Mesenchymal stem cell (in vitro differentiated cells and primary cell): ENCODE data around the gene VRK1.

Experiments
- DNase-seq: peaks from one replicate; pipeline ENCODE4 v3.0.0-alpha.2; 2013
- H2AFZ ChIP-seq: one replicate; pipeline ENCODE4 v1.6.1; 2013; ENCODE audit warnings: low read depth, mild to moderate bottlenecking, control low read depth, inconsistent platforms, low read length, moderate library complexity
- H2AK5ac ChIP-seq: 2 replicates; pipeline ENCODE4 v1.6.1; 2013; ENCODE audit warnings: low read length, moderate library complexity, mild to moderate bottlenecking, inconsistent platforms; ENCODE audit not compliant: severe bottlenecking
- H2BK120ac ChIP-seq: one replicate; pipeline ENCODE4 v1.6.1; 2013; ENCODE audit warnings: low read depth, mild to moderate bottlenecking, inconsistent platforms, low read length, moderate library complexity
- H2BK12ac ChIP-seq, 2 experiments: one replicate each; pipeline ENCODE4 v1.6.1; 2013; ENCODE audit warnings: inconsistent platforms in 2 of 2, low read length in 2 of 2, mild to moderate bottlenecking in 2 of 2, moderate library complexity in 2 of 2, control low read depth in 1 of 2
- H2BK15ac ChIP-seq: one replicate; pipeline ENCODE4 v1.6.1; 2013; ENCODE audit warnings: mild to moderate bottlenecking, low read depth, inconsistent platforms; ENCODE audit not compliant: poor library complexity, severe bottlenecking
- H2BK5ac ChIP-seq: 2 replicates; pipeline ENCODE4 v1.6.1; 2013; ENCODE audit warnings: low read depth, mild to moderate bottlenecking, low read length, control low read depth, inconsistent platforms; ENCODE audit not compliant: poor library complexity, severe bottlenecking
- H3K14ac ChIP-seq, 2 experiments: one replicate each; pipeline ENCODE4 v1.6.1; 2013; ENCODE audit warnings: inconsistent platforms in 2 of 2, low read length in 2 of 2, control low read depth in 1 of 2, mild to moderate bottlenecking in 1 of 2, moderate library complexity in 1 of 2
- H3K18ac ChIP-seq, 2 experiments: one replicate each; pipeline ENCODE4 v1.6.1; 2013; ENCODE audit warnings: inconsistent platforms in 2 of 2, low read length in 2 of 2, control low read depth in 1 of 2, low read depth in 1 of 2, mild to moderate bottlenecking in 1 of 2
- H3K23ac ChIP-seq, 2 experiments: one replicate each; pipeline ENCODE4 v1.6.1; 2013; ENCODE audit warnings: inconsistent platforms in 2 of 2, low read length in 2 of 2, mild to moderate bottlenecking in 2 of 2, moderate library complexity in 2 of 2, control low read depth in 1 of 2
- H3K27ac ChIP-seq: 2 replicates; pipeline ENCODE4 v1.5.1; 2013; ENCODE audit warnings: mild to moderate bottlenecking, moderate library complexity, low read length, control low read depth, inconsistent platforms; ENCODE audit not compliant: poor library complexity, severe bottlenecking
- H3K27me3 ChIP-seq, 2 experiments: 2 replicates each; pipeline versions ENCODE4 v1.6.1 to v1.7.0; 2013; ENCODE audit warnings: low read length in 2 of 2, mild to moderate bottlenecking in 2 of 2, moderate library complexity in 2 of 2, control low read depth in 1 of 2, inconsistent platforms in 1 of 2; ENCODE audit not compliant: control insufficient read depth in 1 of 2, insufficient read depth in 1 of 2
- H3K36me3 ChIP-seq, 2 experiments: 2 replicates each; pipeline versions ENCODE4 v1.6.1 to v1.7.0; 2013; ENCODE audit warnings: low read length in 2 of 2, control low read depth in 1 of 2, inconsistent platforms in 1 of 2, low read depth in 1 of 2, mild to moderate bottlenecking in 1 of 2; ENCODE audit not compliant: insufficient read depth in 2 of 2, control insufficient read depth in 1 of 2
- H3K4ac ChIP-seq, 2 experiments: one replicate each; pipeline ENCODE4 v1.6.1; 2013; ENCODE audit warnings: inconsistent platforms in 2 of 2, low read length in 2 of 2, mild to moderate bottlenecking in 2 of 2, moderate library complexity in 2 of 2, control low read depth in 1 of 2, low read depth in 1 of 2
- H3K4me1 ChIP-seq: 2 replicates; pipeline ENCODE4 v1.6.1; 2013; ENCODE audit warnings: low read depth, low read length, control low read depth; ENCODE audit not compliant: control insufficient read depth, insufficient read depth
- H3K4me2 ChIP-seq: 2 replicates; pipeline ENCODE4 v1.6.1; 2013; ENCODE audit warnings: low read length, mild to moderate bottlenecking, inconsistent platforms; ENCODE audit not compliant: poor library complexity, severe bottlenecking
- H3K4me3 ChIP-seq, 2 experiments: 2 replicates each; pipeline versions ENCODE4 v1.5.1 to v1.7.0; 2013; ENCODE audit warnings: low read length in 2 of 2, mild to moderate bottlenecking in 2 of 2, control low read depth in 1 of 2, low read depth in 1 of 2; ENCODE audit not compliant: insufficient read depth in 1 of 2
- H3K79me1 ChIP-seq: replicated peaks from 2 replicates; pipeline ENCODE4 v1.6.1; 2013; ENCODE audit warnings: mild to moderate bottlenecking, control low read depth, low read length, inconsistent platforms; ENCODE audit not compliant: poor library complexity, severe bottlenecking
- H3K9ac ChIP-seq: 2 replicates; pipeline ENCODE4 v1.7.0; 2013; ENCODE audit warnings: mild to moderate bottlenecking, low read length, moderate library complexity
- H3K9me3 ChIP-seq: 2 replicates; pipeline ENCODE4 v1.7.0; 2013; ENCODE audit warnings: mild to moderate bottlenecking, low read length; ENCODE audit not compliant: control insufficient read depth
- H4K8ac ChIP-seq: one replicate; pipeline ENCODE4 v1.6.1; 2013; ENCODE audit warnings: inconsistent platforms, mild to moderate bottlenecking, low read length, moderate library complexity
- H4K91ac ChIP-seq: one replicate; pipeline ENCODE4 v1.6.1; 2013; ENCODE audit warnings: mild to moderate bottlenecking, low read length, inconsistent platforms
- WGBS: methylation state at CpG from one replicate; pipeline ENCODE4 v1.1.7; 2013; ENCODE audit warnings: mixed read lengths; 5-methylcytosine and 5-hydroxymethylcytosine counted together

The VRK1 gene

GRCh38 chr14:96851694-96852381 is 54.7 kb downstream of the VRK1 start:
- Histone ChIP-seq H3K18ac (no peak overlapping the region), H3K23ac (no peak overlapping the region), H3K4ac (no peak overlapping the region), H3K9ac (no peak overlapping the region), H2BK120ac (no peak overlapping the region), H3K14ac (no peak overlapping the region), H2BK12ac (no peak overlapping the region), H2BK15ac (no peak overlapping the region), H4K91ac (no peak overlapping the region), H3K27me3 (no peaks in the 10 kb centered on the region), H3K36me3 (peaks cover 3 to 16% of the 10 kb centered on the region in 2 experiments), H3K4me3 (no peak overlapping the region), H3K4me1 (no peaks in the 10 kb centered on the region), H3K27ac (no peak overlapping the region), H3K79me1 (peaks cover 6% of the 10 kb centered on the region), H3K9me3 (no peaks in the 10 kb centered on the region), H2AFZ (no peak overlapping the region), H4K8ac (no peak overlapping the region), H2AK5ac (no peak overlapping the region), H3K4me2 (no peak overlapping the region), H2BK5ac (no peak overlapping the region)
- DNase-seq = no peak
- 96% methylated on average over 4 of the region's 4 CpGs for WGBS

- Histone ChIP-seq H3K27ac (no peak overlapping the region), H2BK5ac (no peak overlapping the region), H3K14ac (no peak overlapping the region), H3K4me1 (no peaks in the 10 kb centered on the region), H3K4me2 (no peak overlapping the region), H3K18ac (no peak overlapping the region), H4K8ac (no peak overlapping the region), H2BK12ac (no peak overlapping the region), H2AFZ (no peak overlapping the region), H3K4me3 (no peak overlapping the region), H3K23ac (no peak overlapping the region), H3K9ac (no peak overlapping the region), H3K79me1 (peaks cover 6% of the 10 kb centered on the region), H2BK120ac (no peak overlapping the region), H2AK5ac (no peak overlapping the region), H3K36me3 (peaks cover 2 to 11% of the 10 kb centered on the region in 2 experiments), H3K4ac (no peak overlapping the region), H4K91ac (no peak overlapping the region), H3K27me3 (no peaks in the 10 kb centered on the region), H3K9me3 (no peaks in the 10 kb centered on the region), H2BK15ac (no peak overlapping the region)
- peak; percentile 62 for DNase-seq
- WGBS = 86% methylated on average over 2 of the region's 4 CpGs
Measured at GRCh38 chr14:96852823-96853422, 55.7 kb downstream of the VRK1 start.

GRCh38 chr14:96858643-96859042 is 61.5 kb downstream of the VRK1 start:
- Histone ChIP-seq H2BK12ac (no peak overlapping the region), H3K79me1 (peaks cover 3% of the 10 kb centered on the region)

DNA sequence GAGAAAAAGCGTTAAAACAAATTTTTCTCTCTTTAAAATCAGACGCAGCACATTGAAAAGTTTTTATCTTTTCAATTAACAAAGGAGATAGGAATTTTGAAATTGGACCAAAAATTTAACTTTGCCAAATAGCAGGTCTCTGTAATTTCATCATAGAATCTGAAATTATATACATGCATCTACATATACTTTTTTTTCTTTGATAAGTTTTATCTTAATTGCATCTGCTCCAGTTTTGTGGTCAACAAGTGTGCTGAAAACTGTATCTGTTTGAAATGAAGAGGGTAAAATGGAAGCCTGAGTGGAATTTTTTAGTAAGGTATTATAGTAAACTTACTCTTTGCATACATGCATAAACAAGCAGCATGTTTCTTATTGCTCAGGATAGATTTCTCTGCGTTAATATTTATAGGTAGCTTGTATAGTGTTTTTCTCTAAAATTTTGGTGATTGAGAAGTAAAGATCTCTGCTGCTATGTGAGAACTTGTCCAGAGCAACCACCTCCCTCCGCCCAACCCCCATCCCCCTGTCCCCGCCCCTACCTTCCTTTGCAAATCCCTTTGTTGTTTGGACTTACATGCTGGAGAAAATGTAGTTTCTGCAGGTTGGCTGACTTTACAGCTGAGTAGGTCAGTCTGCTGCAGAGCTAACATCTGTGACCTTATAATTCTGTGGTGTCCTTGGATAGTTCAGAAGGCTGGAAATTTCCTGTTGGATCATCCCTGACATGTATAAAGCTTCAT is 64.6 kb downstream of the VRK1 start:
- Histone ChIP-seq H4K91ac (no peak overlapping the region), H3K4me2 (no peak overlapping the region), H2AK5ac (no peak overlapping the region), H3K23ac (no peak overlapping the region), H3K4me3 (no peak overlapping the region), H2BK120ac (no peak overlapping the region), H3K9ac (no peak overlapping the region), H3K79me1 (peaks cover 6% of the 10 kb centered on the region), H2BK12ac (no peak overlapping the region), H3K4ac (no peak overlapping the region), H3K9me3 (no peaks in the 10 kb centered on the region), H3K36me3 (peaks cover 0 to 7% of the 10 kb centered on the region in 2 experiments), H3K27me3 (no peaks in the 10 kb centered on the region), H3K4me1 (no peaks in the 10 kb centered on the region), H3K14ac (no peak overlapping the region), H4K8ac (no peak overlapping the region), H2BK15ac (no peak overlapping the region), H2BK5ac (no peak overlapping the region), H3K18ac (no peak overlapping the region), H3K27ac (no peak overlapping the region), H2AFZ (no peak overlapping the region)
- no peak for DNase-seq
- WGBS = no CpG with 5 or more reads among the region's 5 CpGs

More at GRCh38 chr14:96858643-96859042, 61.5 kb downstream of the VRK1 start:
- no peak overlapping the region for H2BK15ac ChIP-seq
- no peak overlapping the region for H3K4me3 ChIP-seq
- H3K14ac ChIP-seq = no peak overlapping the region
- peaks cover 0 to 7% of the 10 kb centered on the region in 2 experiments for H3K36me3 ChIP-seq
- no peak overlapping the region for H3K23ac ChIP-seq
- H3K18ac ChIP-seq = no peak overlapping the region
- H2BK120ac ChIP-seq = no peak overlapping the region
- no peak overlapping the region for H2BK5ac ChIP-seq
- no peak overlapping the region for H3K9ac ChIP-seq
- no peaks in the 10 kb centered on the region for H3K4me1 ChIP-seq
- H4K8ac ChIP-seq = no peak overlapping the region
- H3K27me3 ChIP-seq = no peaks in the 10 kb centered on the region
- no peak overlapping the region for H2AFZ ChIP-seq
- no peak overlapping the region for H2AK5ac ChIP-seq
- no peak overlapping the region for H3K4me2 ChIP-seq
- H3K27ac ChIP-seq = no peak overlapping the region
- DNase-seq = no peak
- H3K4ac ChIP-seq = no peak overlapping the region
- no peaks in the 10 kb centered on the region for H3K9me3 ChIP-seq
- no peak overlapping the region for H4K91ac ChIP-seq
